Calu3 (cell line): ENCODE results near the gene DMD. TPM values are rescaled to one million over a fixed set of nuclear protein-coding genes. Genes with fewer than 3 reads are reported as not detected.

Experiments used
- BruUV-seq: library from RNA; stranded (reverse); fragments of 400-500 nt; replicated peaks from 2 replicates; lab custom pipeline; 2021; lab: Mats Ljungman, UMichigan
- CTCF ChIA-PET: fragments of 300-600 bp; sonication (Branson Sonifier 250); formaldehyde crosslinking; loops from one replicate; lab custom pipeline; 2022; ENCODE audit warnings: antibody characterized with exemption; lab: Charles Lee
- DNase-seq: peaks from one replicate; pipeline ENCODE4 v3.0.0; 2022
- H3K27ac Mint-ChIP-seq: one replicate; pipeline ENCODE4 v1.8.0; 2022; ENCODE audit warnings: mixed read lengths; ENCODE audit not compliant: unreplicated experiment
- H3K27me3 Mint-ChIP-seq: one replicate; pipeline ENCODE4 v1.8.0; 2022; ENCODE audit warnings: mixed read lengths; ENCODE audit not compliant: unreplicated experiment
- H3K36me3 Mint-ChIP-seq: one replicate; pipeline ENCODE4 v1.8.0; 2022; ENCODE audit warnings: mild to moderate bottlenecking, moderate library complexity, mixed read lengths; ENCODE audit not compliant: insufficient read depth, unreplicated experiment
- H3K4me1 Mint-ChIP-seq: one replicate; pipeline ENCODE4 v1.8.0; 2022; ENCODE audit warnings: mild to moderate bottlenecking, low read depth, mixed read lengths; ENCODE audit not compliant: unreplicated experiment
- H3K4me3 Mint-ChIP-seq: one replicate; pipeline ENCODE4 v1.8.0; 2022; ENCODE audit warnings: mild to moderate bottlenecking, low read depth, moderate library complexity, mixed read lengths; ENCODE audit not compliant: unreplicated experiment
- H3K9me3 Mint-ChIP-seq: one replicate; pipeline ENCODE4 v1.8.0; 2022; ENCODE audit warnings: low read depth, mixed read lengths; ENCODE audit not compliant: unreplicated experiment
- CTCF ChIP-seq: fragments of 200-600 bp; IDR thresholded peaks from one replicate; pipeline ENCODE4 v1.8.0; 2022; ENCODE audit warnings: antibody characterized with exemption; ENCODE audit not compliant: unreplicated experiment
- intact Hi-C: fragments of 100-400 bp; cut with micrococcal nuclease; formaldehyde crosslinking; loops from one replicate; pipeline ENCODE4 v1.10.0; 2022; ENCODE audit not compliant: unreplicated experiment
- total RNA-seq: library from RNA; stranded (reverse); gene quantifications from 2 replicates; pipeline ENCODE4 v1.2.3, GENCODE V29; 2022

Gene DMD
- total RNA-seq, 1 experiment from 2014 or later, result 11.6 TPM

DNA sequence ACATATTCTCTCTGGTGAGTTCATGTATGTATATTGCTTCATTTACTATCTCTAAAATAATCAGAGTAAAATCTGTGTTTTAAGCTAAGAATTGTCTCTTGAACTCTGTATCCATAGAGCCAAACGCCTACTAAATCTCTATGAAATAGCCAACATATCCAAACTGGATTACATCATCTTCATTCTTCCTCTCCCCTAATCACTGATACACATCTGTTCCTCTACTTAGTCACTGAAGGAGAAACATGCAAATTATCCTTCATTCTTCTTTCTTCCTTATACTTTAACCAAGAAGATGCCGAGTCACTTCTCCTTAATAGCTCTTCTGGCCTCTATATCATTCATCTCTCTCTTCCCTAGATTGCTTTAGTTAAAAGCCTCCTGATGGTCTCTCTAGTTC, 1509.1 kb downstream of the DMD start:
- H3K27ac Mint-ChIP-seq, result no peak overlapping the region
- intact Hi-C loops, result no loop called here
- CTCF ChIA-PET, result no interaction called here
- H3K36me3 Mint-ChIP-seq, result no peaks in the 10 kb centered on the region
- H3K4me3 Mint-ChIP-seq, result no peak overlapping the region
- no peaks in the 10 kb centered on the region for H3K27me3 Mint-ChIP-seq
- TF ChIP-seq CTCF, result no peak
- H3K4me1 Mint-ChIP-seq, result no peaks in the 10 kb centered on the region
- BruUV-seq, result no TSS peak
- no peaks in the 10 kb centered on the region for H3K9me3 Mint-ChIP-seq
- DNase-seq, result no peak

DNA sequence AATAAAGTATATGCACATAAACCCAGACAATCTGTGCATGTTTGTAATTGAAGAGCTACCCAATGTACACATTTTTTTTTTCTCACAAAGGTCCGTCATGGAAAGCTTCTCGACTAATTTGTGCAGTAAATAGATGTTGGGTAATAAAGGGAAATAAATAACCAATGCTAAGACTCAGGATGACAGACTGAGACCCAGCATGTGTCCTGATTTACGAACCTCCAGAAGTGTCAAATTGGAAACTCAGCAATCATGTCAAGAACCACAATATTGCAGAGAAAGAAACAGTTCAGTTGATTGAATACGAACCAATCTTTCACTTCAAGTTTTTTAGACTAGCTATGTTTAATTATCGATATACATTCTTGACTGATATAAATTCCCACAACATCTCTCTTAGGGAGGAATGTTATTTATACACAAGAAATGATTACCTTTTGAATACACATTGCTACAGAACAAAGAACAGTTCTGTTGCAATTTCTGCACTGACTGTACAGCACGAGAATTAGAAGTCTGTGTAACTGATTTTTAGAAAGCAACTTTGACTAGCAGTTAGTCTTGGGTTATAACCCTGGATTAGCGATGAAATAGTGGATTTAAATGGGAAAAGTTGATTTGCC, 1513.9 kb downstream of the DMD start:
- H3K27me3 Mint-ChIP-seq, result no peaks in the 10 kb centered on the region
- TF ChIP-seq CTCF, result no peak
- DNase-seq, result no peak
- CTCF ChIA-PET, result no interaction called here
- BruUV-seq, result no TSS peak
- H3K9me3 Mint-ChIP-seq, result no peaks in the 10 kb centered on the region
- H3K4me3 Mint-ChIP-seq, result no peak overlapping the region
- intact Hi-C loops, result no loop called here
- no peak overlapping the region for H3K27ac Mint-ChIP-seq
- no peaks in the 10 kb centered on the region for H3K4me1 Mint-ChIP-seq
- H3K36me3 Mint-ChIP-seq, result no peaks in the 10 kb centered on the region

- TF ChIP-seq CTCF, result no peak
- H3K27ac Mint-ChIP-seq, result no peak overlapping the region
- no peaks in the 10 kb centered on the region for H3K27me3 Mint-ChIP-seq
- intact Hi-C loops, result no loop called here
- no peaks in the 10 kb centered on the region for H3K4me1 Mint-ChIP-seq
- no peak overlapping the region for H3K4me3 Mint-ChIP-seq
- CTCF ChIA-PET, result no interaction called here
- no peak for DNase-seq
- peaks cover 5% of the 10 kb centered on the region for H3K9me3 Mint-ChIP-seq
- no TSS peak for BruUV-seq
- H3K36me3 Mint-ChIP-seq, result no peaks in the 10 kb centered on the region
These were observed 1531.5 kb downstream of the DMD start for GRCh38 chrX:31679861-31680260.

- Mint-ChIP-seq H3K9me3 (peaks cover 2% of the 10 kb centered on the region), H3K27me3 (no peaks in the 10 kb centered on the region), H3K27ac (no peak overlapping the region), H3K36me3 (no peaks in the 10 kb centered on the region), H3K4me3 (no peak overlapping the region), H3K4me1 (no peaks in the 10 kb centered on the region)
- no TSS peak for BruUV-seq
- TF ChIP-seq CTCF, result no peak
- intact Hi-C loops, result no loop called here
- no peak for DNase-seq
- CTCF ChIA-PET, result no interaction called here
These were observed 1541.1 kb downstream of the DMD start for GRCh38 chrX:31670245-31670644.
